Gastroesophageal sphincter (tissue), 4 donors: Measurements from ENCODE around the gene WBP1L. TPM values are rescaled to one million over a fixed set of nuclear protein-coding genes. Genes with fewer than 3 reads are reported as not detected.

ENCODE experiments used
- ATAC-seq: fragments of 150-250 bp; one replicate; pipeline ENCODE4 v1.9.1; 2016; ENCODE audit warnings: mild to moderate bottlenecking, moderate library complexity
- H3K27ac ChIP-seq, 4 donors: fragments of 200-600 bp; sonication (generic) in 3 of 4; 1 replicate in 3 of 4; 2 replicates in 1 of 4; pipeline ENCODE4 v1.5.1; 2016 to 2019
- H3K27me3 ChIP-seq: fragments of 200-600 bp; sonication (generic); one replicate; pipeline ENCODE4 v1.5.1; 2019
- H3K36me3 ChIP-seq, 2 donors: fragments of 200-600 bp; sonication (generic); one replicate each; pipeline ENCODE4 v1.5.1; 2019; ENCODE audit warnings: control low read depth in 1 of 2
- H3K4me1 ChIP-seq, 3 donors: fragments of 200-600 bp; sonication (generic); 1 replicate in 2 of 3; 2 replicates in 1 of 3; pipeline ENCODE4 v1.5.1; 2016 to 2019; ENCODE audit warnings: control low read depth in 2 of 3
- H3K4me3 ChIP-seq, 2 donors: fragments of 200-600 bp; sonication (generic); one replicate each; pipeline ENCODE4 v1.5.1; 2019; ENCODE audit warnings: mild to moderate bottlenecking in 1 of 2, moderate library complexity in 1 of 2
- H3K9me3 ChIP-seq, 3 donors: fragments of 200-600 bp; sonication (generic); one replicate each; pipeline ENCODE4 v1.5.1; 2017 to 2019; ENCODE audit warnings: control low read depth in 2 of 3
- EP300 ChIP-seq: sonication (generic); formaldehyde crosslinking; IDR thresholded peaks from one replicate; pipeline ENCODE4 v1.6.1; 2017; ENCODE audit warnings: antibody characterized with exemption, mild to moderate bottlenecking
- POLR2A ChIP-seq, 2 donors: fragments of 450-650 bp; IDR thresholded peaks; one replicate each; pipeline ENCODE4 v1.6.1; 2017; ENCODE audit warnings: antibody characterized with exemption in 2 of 2, mild to moderate bottlenecking in 2 of 2, moderate library complexity in 1 of 2
- POLR2AphosphoS5 ChIP-seq: sonication (generic); formaldehyde crosslinking; IDR thresholded peaks from one replicate; pipeline ENCODE4 v1.6.1; 2017; ENCODE audit warnings: antibody characterized with exemption
- WGBS, 2 donors: methylation state at CpG; one replicate each; pipeline ENCODE4 v1.1.5; 2018; ENCODE audit warnings: low coverage in 1 of 2; 5-methylcytosine and 5-hydroxymethylcytosine counted together
- total RNA-seq, 4 donors: library from RNA; depleted of rRNA; stranded (reverse); fragments of >200 nt; gene quantifications; one replicate each; pipeline ENCODE4 v1.1.0, GENCODE V29; 2016
- TF ChIP-seq, protein P1 (sequence below), 4 experiments: fragments of 200-600 bp in 2 of 4; fragments of 450-650 bp in 2 of 4; sonication (generic) in 1 of 4; IDR thresholded peaks; one replicate each; pipeline ENCODE4 v1.5.1; 2017 to 2019; ENCODE audit warnings: antibody characterized with exemption in 4 of 4, mild to moderate bottlenecking in 2 of 4, moderate library complexity in 2 of 4

Gene WBP1L
- total RNA-seq, 4 donors from 2014 or later, result 125 to 142 (median 132) TPM

DNA sequence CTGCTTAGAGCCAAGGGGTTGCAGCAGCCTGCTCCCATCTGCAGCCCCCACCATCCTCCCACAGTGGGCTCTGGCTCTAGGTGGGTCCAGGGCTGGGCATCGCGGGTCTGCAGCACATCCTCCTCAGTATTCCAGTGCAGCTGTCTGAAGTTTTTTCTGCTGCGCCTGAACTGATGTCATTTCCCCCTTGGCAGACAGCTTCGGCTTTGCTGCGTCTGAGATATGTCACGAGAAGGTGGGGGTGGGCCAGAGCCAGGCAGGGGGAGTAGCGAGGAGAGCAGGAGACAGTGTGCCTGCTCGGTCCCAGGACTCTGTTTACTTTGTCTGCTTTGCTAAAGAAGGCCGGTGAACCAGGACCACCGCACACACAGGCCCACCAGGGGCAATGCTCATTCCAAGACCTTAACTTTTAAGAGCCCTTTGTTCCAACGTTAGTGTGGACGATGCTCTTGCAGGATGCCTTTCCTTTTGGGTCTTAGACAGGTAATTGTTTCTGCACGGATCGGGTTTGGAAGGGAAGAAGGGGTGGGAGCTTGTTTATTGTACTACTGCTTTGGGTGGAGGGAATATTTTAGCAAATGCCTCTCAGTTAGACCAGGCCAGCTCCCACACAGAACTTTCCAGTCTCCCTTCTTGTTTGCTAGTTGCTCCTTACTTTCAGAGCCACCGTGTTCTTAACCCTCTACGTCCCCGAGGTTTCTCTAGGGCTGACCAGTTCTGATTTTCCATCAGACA, 32.4 kb downstream of the WBP1L start:
- no peaks in the 10 kb centered on the region for H3K27me3 ChIP-seq
- peak; percentile 62 for ATAC-seq
- peaks cover 33 to 100% (median 69%) of the 10 kb centered on the region in 3 donors for H3K4me1 ChIP-seq
- no peaks in the 10 kb centered on the region for H3K36me3 ChIP-seq
- TF ChIP-seq EP300 (no peak), POLR2A (IDR thresholded peaks at IDR 0.05) (peak; percentile 62 to 68), POLR2AphosphoS5 (peak; percentile 77)
- TF ChIP-seq, protein P1, sequence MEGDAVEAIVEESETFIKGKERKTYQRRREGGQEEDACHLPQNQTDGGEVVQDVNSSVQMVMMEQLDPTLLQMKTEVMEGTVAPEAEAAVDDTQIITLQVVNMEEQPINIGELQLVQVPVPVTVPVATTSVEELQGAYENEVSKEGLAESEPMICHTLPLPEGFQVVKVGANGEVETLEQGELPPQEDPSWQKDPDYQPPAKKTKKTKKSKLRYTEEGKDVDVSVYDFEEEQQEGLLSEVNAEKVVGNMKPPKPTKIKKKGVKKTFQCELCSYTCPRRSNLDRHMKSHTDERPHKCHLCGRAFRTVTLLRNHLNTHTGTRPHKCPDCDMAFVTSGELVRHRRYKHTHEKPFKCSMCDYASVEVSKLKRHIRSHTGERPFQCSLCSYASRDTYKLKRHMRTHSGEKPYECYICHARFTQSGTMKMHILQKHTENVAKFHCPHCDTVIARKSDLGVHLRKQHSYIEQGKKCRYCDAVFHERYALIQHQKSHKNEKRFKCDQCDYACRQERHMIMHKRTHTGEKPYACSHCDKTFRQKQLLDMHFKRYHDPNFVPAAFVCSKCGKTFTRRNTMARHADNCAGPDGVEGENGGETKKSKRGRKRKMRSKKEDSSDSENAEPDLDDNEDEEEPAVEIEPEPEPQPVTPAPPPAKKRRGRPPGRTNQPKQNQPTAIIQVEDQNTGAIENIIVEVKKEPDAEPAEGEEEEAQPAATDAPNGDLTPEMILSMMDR (IDR thresholded peaks at IDR 0.05), result no peak
- H3K4me3 ChIP-seq, result peak overlapping the region; percentile 51 to 52
- 0 to 2% methylated on average over 4 to 9 of the region's 17 CpGs for WGBS, 2 donors
- no peaks in the 10 kb centered on the region for H3K9me3 ChIP-seq
- H3K27ac ChIP-seq, result peak overlapping the region; percentile 95 to 99 (median 96)

- Histone ChIP-seq H3K27ac (peak overlapping the region; percentile 95 to 99 (median 96)), H3K4me3 (peak overlapping the region; percentile 51 to 52), H3K9me3 (no peaks in the 10 kb centered on the region), H3K36me3 (no peaks in the 10 kb centered on the region), H3K4me1 (peaks cover 41 to 100% (median 77%) of the 10 kb centered on the region in 3 donors), H3K27me3 (no peaks in the 10 kb centered on the region)
- peak; percentile 85 for ATAC-seq
- peak; percentile 34 for TF ChIP-seq EP300
- TF ChIP-seq, protein P1 (IDR thresholded peaks at IDR 0.05), result peak in 1 of 4 experiments; percentile 2
- TF ChIP-seq POLR2A (IDR thresholded peaks at IDR 0.05), result peak; percentile 37 to 63
- TF ChIP-seq POLR2AphosphoS5, result peak; percentile 98
- WGBS, 2 donors, result 0% methylated on average over 3 of the region's 9 CpGs
These were observed 33.2 kb downstream of the WBP1L start for GRCh38 chr10:102776779-102777456.

GRCh38 chr10:102777711-102778453, 34.1 kb downstream of the WBP1L start:
- TF ChIP-seq POLR2A (IDR thresholded peaks at IDR 0.05) (no peak), POLR2AphosphoS5 (no peak)
- TF ChIP-seq, protein P1 (IDR thresholded peaks at IDR 0.05), result no peak
- no peaks in the 10 kb centered on the region for H3K27me3 ChIP-seq
- H3K9me3 ChIP-seq, result no peaks in the 10 kb centered on the region
- H3K4me3 ChIP-seq, result peak overlapping the region in 1 of 2 donors; percentile 51
- 46 to 60% methylated on average over 3 to 7 of the region's 17 CpGs for WGBS, 2 donors
- H3K36me3 ChIP-seq, result no peaks in the 10 kb centered on the region
- H3K4me1 ChIP-seq, result peaks cover 46 to 100% (median 85%) of the 10 kb centered on the region in 3 donors
- H3K27ac ChIP-seq, result peak overlapping the region; percentile 95 to 99 (median 96)
- ATAC-seq, result no peak

GRCh38 chr10:102778781-102779180, 35.0 kb downstream of the WBP1L start:
- no peak for ATAC-seq
- TF ChIP-seq POLR2A (IDR thresholded peaks at IDR 0.05) (no peak), POLR2AphosphoS5 (no peak), EP300 (no peak)
- TF ChIP-seq, protein P1 (IDR thresholded peaks at IDR 0.05), result no peak
- H3K4me3 ChIP-seq, result no peak overlapping the region
- peak overlapping the region; percentile 95 to 99 (median 96) for H3K27ac ChIP-seq
- WGBS, 2 donors, result 66 to 82% methylated on average over 2 of the region's 2 CpGs
- H3K27me3 ChIP-seq, result no peaks in the 10 kb centered on the region
- peaks cover 51 to 100% (median 89%) of the 10 kb centered on the region in 3 donors for H3K4me1 ChIP-seq
- no peaks in the 10 kb centered on the region for H3K9me3 ChIP-seq
- no peaks in the 10 kb centered on the region for H3K36me3 ChIP-seq
